Measurements from ENCODE around the gene PDE4B.
"Not testable (repeated sequence)": the region's sequence is repeated elsewhere in the genome, so short reads cannot be mapped to it uniquely, and the experiment has no call there.

PDE4B gene

DNA sequence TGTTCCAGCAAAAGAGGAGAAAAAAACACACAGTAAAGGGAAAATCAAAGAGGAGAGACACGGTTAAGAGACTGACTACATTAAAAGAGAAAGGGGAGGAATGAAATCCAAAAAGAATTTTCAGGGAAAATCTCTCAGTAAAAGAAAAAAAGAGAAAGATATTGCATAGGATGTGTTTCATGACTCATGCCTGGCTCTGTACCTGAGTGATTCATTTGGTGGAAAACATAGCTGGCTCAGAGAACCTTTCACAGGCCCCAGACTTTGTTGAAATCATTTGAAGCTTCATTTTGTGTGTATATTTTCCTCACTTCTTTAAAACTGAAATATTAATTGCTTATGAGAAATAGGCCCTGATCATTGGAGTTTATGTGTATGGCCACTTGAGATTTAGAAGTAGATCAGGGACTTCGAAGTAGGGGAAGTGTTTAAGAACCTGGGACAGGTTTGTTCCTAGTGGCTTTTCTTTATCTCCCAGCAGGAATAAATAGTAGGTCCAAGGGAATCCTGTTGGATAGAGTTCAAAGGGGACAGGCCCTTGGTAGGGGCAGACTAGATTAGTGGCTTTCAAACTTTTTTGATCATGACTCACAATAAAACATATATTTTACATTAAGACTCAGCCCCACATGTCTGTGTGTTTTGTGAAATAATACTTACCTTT, 502.1 kb downstream of the PDE4B start:
- DNase-seq, result no peak

DNA sequence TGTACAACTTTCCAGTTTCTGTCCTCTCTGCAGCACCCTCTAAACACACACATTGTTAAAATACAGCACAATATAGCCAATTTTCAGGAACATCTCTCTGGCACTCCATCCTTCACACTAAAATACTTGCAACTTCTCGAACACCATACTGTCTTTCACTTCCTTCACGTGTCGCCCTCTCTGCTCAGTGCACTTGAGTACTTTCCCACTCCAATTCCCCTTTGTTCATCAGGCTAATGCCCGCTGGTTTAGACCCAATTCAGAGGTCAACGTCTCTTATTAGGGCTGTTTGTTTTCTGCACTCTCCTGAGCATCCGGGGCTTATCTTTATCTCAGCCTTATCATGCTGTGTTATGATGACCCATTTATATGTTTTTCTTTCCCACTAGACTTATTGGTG, 503.1 kb downstream of the PDE4B start:
- no peak for DNase-seq

DNA sequence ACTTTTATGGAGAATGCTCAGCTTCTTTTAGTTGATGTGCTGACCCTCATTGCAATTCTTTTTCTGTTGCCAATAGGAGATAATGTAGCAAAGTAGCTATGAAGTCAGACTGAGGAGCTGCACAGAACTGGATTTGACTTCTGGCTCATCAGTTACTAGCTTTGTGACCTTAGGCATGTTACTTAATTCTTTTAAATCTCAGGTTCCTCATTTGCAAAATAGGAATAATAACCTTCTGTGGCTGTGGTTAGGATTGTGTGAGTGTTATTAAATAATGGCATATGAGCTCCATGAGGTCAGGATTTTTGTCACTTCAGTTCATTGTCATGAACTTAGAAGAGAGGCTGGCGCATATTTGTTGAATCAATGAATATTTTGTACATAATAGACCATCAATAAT, 503.7 kb downstream of the PDE4B start:
- DNase-seq, result no peak

DNA sequence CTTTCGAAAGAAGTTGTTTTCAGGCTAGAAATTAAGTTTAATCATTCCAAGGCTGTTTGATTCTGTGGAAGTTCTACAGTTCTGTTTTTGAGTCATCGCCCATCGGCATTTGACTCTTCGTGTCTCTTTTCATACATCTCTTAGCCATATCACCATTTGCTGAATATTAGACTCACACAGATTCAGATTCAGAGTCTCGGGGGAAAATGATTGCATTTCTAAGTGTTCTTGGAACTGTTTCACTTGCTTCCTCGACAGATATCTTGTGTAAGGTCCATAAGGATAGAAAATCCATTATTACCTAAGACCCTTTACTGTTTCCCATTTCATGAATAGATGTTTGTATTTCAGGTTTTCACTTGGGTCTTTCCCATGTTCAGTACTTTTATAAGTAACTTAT, 504.3 kb downstream of the PDE4B start:
- DNase-seq, result no peak

DNA sequence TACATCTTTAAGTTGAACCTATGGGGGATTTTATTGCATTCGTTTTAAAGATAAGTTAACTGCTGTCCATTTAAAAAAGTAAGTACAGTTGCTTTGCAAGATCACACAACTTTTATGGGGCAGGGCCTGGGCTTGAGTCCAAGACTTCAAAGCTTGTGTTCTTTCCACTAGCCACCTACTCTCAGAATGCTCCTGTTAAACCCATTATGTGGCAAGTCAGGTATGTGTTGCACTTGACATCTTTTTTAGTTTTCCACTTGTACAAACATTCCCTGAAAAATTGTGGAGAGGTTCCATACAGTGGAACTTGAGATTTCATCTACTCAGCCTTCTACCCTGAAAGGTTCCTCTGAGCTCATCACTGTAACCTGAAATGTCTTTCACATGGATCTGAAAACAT, 505.8 kb downstream of the PDE4B start:
- DNase-seq, result no peak

DNA sequence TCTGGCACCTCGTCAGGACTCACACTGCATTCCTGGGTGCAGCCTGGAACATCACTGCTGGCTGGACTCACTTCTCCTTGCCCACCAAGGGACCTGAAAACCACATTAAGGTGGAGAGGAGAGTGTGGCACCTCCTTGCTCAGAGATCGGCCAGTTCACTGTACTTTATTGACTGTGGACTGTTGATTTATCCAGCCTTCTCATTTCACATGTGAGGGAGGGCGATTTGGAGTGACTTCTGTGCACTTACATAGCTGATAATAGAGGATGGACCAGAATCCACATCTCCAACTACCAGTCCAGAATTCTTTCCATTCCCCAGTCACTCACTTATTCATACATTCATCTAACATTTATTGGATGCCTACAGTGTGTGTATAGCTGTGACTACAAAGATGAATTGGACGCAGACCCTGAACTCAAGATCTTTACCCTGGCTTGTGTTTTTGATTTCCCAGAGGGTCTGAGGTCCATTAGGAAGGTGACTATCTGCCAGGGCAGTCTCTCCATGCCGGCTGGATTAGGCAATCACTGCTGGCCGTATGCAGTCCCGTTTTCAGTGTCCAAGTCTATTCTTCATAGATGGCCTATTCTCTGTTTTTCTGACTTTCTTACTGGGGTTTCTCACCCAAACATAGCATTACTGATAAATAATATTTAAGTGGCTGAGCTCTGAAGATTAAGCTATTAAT, 507.7 kb downstream of the PDE4B start:
- no peak for DNase-seq

DNA sequence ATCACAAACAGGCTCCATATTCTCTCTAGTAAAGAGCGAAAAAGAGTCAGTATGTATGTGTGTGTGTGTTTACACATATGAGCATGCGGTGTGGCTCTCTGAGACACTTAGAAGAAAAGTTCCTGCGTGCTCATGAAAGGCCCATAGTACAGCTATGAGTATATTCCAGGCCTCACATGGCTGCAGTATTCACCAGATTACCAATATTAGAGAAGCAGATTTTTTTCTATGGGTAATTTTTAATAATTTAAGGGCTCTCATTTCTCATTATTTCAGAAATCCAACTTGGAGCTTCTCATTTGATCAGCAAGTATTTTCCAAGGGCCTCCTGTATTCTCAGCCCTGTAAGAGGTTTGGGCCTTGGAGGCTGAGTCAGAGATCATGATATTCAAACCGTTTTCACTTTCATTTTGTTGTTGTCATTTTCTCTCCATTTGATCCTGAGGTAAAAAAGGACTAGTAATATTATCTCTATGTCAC, 508.3 kb downstream of the PDE4B start:
- no peak for DNase-seq

DNA sequence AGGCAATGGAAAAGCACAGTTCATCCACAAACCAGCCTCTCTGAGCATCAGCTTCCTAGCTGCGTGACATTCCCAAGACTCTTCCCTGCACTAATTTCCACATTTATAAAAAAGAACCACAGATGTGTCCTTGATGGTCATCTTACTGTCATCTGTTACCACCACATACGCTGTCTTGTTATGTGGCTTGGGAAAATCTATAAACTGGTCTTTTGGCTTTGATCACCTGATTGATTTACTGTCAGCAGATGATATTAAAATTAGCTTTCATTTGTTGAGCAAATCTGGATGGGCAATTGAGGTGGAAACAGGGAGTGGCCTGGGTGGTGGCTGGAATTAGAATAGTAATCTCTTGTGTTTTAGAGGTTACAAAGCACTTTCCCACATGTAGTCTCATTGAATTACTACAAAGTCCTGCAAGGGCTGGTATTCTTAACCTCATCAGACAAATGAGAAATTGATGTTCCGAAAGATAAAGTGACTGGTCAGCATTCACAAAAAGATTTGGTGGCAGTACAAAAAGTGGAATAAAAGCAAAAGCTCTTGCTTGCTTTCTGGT, 509.6 kb downstream of the PDE4B start:
- no peak for DNase-seq

DNA sequence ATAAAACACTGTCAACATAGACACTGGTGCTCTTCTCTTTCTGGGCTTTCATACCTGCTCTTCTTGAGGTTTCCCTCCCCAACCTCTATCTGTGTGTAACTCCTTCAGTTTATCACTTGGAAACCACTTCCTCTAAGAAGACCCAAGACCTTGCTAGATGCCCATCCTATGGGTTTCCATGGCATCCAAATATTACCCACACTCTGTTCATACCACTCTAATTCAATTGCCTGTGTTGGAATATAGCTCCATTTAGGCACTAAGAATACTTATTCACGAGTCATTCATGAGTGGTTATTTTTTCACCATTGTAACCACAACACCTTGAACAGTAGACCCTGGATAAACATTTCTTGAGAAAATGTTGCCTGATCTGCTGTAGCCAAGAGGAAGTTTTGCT, 510.1 kb downstream of the PDE4B start:
- DNase-seq, result no peak

DNA sequence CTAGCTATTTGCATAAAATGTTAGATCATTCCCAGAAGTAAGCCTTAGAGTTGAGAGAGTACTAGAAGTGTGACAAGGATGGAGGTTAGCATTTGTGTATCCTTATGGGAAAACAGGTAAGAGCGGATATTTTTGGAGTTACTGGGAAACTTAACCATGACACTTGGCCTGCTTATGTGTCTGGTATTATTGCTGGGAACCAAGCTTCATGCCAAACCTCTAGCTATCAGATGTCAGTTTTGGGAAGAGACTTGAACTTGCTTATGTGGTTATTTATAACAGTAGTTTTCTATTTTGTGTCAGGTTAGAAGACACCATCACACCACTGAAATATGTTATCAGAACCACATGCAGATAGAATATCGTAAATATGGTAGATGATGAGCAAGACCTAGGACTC, 511.0 kb downstream of the PDE4B start:
- DNase-seq, result no peak

DNA sequence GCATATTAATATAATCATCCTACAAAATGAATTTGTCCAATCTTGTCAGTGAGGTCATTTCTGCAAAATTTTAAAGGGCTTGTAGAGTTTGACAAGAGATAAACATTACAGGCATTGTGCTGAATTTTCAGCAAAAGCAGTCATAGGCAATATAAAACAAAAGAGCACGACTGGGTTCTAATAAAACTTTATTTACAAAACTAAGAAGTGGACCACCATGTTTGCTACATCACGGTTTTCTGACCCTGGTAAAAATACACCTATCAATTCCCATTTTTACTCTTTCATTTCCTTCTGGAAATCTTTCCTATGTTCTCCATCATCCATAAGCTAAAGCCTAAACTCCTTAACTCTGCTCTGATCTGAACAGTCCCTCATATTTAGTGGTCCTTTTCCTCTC, 511.4 kb downstream of the PDE4B start:
- no peak for DNase-seq

DNA sequence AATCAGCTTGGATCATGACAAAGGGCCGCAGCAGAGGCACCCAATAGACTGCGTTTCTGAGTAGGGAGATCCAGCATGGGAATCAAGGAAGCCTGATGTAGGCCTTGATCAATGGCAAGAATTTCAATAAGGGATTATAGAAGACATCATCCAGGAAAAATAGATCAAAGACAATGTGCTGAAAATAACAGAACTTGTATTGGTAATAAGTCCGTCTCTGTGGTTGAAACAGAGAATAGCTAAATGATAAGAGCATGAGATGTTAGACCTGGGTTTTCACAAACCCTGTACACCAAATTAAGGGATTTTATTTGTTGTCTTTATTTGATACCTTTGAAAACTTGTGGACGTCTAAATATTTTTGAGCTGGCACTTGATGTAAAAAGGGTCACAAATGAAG, 513.2 kb downstream of the PDE4B start:
- DNase-seq, result no peak

DNA sequence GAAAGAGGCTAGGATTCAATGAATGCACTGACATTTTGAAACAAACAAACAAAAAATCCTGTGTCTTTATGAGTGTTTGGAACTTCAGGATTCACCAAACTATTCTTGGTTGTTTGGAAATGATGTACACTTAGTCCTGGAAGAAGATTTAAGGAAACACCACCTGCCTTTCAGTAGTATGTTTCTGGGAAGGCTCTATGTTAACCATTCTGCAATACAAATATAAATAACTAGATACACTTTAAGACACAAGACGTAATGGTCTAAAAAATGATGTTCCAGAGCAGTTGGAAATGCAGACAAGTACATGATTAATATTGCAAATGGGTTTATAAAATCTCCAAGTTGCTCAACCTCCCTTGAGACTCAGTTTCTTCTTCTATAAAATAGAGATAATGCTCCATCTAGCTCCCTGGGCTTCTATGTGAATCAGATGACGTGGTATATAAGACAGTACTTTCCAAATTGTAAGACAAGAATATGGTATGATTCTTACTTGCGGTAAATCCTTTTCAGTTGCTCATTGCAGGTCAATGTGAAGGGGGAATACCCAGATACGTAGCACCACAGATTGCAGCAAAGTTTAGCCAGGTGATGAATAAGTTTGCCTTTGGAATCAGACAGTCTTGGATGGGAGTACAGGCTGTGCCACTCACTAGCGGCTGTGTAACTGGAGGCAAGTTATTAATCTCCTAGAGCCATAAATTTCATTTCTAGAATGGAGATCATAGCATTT, 516.5 kb downstream of the PDE4B start:
- DNase-seq, result no peak

DNA sequence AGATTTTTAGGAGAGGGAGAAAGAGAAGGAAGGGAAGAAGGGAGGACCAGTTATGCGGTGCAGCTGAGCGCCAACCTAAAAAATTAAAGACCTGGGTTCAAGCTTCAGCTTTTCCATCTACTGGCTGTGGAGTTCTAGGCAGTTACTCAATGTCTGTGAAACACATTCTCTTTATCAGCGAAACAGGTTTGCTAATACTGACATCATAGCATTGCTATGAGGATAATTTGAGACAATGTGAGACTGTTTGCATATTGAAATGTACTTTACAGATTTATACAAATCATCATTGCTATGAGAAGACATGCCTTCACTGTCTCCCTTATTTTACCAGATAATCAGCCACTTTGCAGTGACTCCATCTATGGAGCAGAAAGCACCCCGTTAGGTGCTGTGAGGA, 518.4 kb downstream of the PDE4B start:
- no peak for DNase-seq

DNA sequence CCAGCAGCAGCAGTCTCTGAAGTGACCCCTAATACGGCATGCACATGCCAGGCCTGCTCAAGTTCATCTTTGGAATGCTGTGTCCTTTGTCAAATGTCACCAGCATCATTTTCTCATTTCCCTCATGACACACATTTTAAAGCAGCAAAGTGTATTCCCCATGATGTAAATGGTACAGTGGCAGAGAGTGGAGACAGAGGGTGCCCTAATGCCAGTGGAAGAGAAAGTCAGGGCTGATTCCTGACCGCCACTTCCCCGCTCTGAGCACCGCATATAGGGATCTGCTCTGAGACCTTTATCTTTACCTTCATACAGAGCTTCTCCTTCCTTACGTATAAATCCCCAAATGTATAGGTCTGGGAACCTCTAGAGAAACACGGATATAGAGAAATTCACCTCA, 518.9 kb downstream of the PDE4B start:
- no peak for DNase-seq

DNA sequence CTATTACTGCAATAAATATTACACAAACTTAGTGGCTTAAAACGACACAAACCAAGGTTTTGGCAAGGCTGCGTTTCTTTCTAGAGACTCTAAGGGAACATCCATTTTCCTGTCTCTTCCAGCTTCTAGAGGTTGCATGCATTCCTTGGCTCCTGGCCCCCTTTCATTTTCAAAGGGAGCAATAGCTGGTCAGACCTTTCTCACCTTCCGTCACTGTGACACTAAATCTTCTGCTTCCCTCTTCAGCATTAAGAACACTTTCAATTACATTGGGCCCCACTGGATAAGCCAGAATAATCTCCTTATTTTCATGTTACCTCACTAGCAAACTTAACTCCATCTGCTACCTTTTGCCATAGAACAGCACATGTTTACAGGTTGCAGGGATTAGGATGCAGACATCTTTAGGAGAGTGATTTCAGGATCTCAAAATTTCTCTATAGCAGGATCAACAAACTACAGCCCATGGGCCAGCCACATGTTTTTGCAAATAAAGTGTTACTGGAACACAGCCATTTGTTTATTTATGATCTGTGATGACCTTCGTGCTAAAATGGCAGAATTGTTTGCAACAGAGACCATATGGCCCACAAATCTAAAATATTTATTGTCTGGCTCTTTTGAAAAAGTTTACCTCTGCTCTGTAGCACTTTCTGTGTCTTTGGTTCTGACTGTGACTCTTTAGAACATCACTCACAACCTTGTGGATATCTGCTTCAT, 519.7 kb downstream of the PDE4B start:
- no peak for DNase-seq

DNA sequence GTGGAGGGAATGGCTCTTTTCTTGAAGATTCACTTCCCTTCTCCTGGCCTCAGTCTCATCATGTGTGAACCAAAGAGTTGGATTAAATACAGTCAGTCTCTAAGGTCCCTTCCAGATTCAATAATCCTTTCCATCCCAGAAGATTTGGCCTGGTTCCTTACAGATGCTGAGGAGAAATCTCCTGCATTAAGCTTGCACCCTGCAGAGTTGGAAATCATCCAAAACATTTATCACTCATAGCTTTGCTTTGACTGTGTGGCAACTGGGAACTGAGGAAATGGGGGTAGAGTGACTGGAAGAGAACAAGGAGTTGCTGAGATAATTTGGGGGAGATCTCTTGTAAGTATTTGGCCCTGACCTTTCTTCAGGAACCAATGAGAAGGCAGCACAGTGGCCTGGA, 520.7 kb downstream of the PDE4B start:
- DNase-seq, result no peak

DNA sequence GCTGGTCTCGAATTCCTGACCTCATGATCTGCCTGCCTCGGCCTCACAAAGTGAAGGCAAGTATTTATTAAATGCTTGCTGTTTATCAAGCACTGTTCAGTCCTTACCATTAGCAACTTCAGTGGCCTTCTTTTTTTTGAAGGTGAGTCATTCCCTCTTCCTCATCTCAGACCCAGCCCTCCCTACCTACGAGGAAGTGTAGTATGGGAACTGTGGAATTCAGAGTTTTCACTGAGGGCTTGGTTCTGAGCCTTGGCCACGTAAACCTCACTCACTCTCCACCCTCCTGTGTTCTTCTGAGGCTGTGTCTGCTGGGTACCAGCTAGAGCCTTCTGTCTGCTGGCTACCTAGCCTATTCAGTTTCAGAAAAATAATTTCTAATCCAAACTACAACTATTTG, 523.0 kb downstream of the PDE4B start:
- DNase-seq, result no peak

DNA sequence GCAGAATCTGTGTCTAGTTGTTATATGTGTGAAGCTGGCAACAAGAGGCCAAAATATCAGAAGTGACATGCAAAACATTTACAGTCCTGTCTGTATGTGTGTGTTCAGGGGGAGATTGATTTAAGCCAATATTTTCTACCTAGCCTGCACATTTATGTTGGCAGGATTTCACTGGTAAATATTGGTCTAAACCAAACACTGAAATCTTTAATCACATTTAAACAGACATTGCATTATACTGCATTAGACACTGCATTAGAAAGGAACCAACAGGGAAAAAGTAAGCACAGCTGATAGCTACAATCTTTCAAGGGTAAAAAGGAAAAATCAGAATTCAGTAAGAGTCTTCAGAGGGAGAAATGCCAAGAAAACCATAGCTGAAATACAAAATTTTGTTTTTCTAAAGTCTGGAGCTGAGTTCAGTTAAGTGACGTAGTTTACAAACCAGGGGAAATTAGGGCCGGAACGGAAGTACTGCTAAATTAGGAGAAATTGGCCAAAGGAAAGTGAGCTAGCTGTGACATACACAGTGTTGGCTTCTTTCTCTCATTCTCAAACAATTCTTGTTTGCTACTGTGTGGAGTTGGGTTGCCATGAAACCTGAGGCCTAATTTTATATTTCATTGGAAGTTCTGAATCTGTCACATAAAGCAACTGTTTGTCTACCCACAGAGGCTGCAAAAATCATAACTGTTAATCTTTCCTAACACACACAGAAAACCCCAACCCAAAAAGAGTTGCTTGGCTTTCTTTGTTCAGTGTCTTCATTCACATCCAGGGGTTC, 524.0 kb downstream of the PDE4B start:
- no peak for DNase-seq

DNA sequence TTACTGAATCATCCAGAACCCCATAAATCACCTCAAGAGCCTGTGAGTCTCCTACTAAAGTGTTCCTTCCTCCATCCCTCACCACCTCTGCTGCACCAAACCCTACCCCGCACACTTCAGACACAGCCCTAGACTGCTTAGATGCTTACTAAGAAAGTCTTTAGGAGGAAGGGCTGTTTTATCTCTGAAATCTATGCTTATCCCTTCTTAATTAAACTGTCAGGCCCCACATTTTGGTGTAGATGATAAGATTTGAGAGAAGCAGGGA, 524.5 kb downstream of the PDE4B start:
- DNase-seq, result no peak

DNA sequence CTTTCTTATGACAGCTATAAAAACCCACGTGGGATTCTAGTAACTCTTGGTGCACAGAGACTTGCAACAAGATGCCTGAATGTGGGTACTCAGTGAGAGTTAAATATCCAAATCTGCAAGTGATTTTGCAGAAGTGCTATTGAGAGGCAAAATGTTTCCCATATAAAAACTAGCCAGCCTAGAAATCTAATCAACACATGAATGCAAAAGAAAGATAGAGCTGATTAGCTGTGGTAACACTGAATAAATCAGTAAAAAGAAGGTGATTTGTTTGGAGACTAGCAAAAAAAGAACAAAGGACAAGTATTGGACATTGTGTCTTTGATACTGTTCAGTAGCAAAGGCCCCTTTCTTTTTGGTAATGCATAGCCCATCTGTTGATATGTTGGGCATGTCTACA, 527.5 kb downstream of the PDE4B start:
- DNase-seq, result no peak

DNA sequence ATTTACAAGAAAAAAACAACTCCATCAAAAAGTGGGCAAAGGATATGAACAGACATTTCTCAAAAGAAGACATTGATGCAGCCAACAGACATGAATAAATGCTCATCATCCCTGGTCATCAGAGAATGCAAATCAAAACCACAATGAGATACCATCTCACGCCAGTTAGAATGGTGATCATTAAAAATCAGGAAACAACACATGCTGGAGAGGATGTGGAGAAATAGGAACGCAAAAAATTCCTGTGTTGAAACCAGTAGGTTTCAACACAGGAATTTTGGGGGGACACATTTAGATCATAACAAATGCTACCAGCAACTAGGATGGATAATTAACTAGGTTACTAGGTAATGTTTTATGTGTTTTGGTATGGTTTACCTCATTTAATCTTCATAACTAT, 529.8 kb downstream of the PDE4B start:
- DNase-seq, result not testable (repeated sequence)

All from T-helper 9 cell (primary cell).